IMR-90 (cell line): ENCODE measurements around the gene RORB. TPM values are rescaled to one million over a fixed set of nuclear protein-coding genes. Genes with fewer than 3 reads are reported as not detected.

ENCODE experiments used
- ATAC-seq: fragments of 200-7000 bp; cut with Tn5 transposase; 2 replicates; pipeline ENCODE4 v1.9.1; 2020; ENCODE audit warnings: low read depth, mild to moderate bottlenecking, moderate library complexity
- BruUV-seq: library from RNA; stranded (reverse); fragments of 400-500 nt; replicated peaks from 2 replicates; lab custom pipeline; 2021; lab: Mats Ljungman, UMichigan
- CTCF ChIA-PET: fragments of 300-600 bp; formaldehyde crosslinking; extraction: SDS; loops from one replicate; lab custom pipeline; 2021; ENCODE audit warnings: antibody characterized with exemption; lab: Yijun Ruan, JAX
- POLR2A ChIA-PET: fragments of 300-600 bp; sonication (Branson Sonifier 250); formaldehyde crosslinking; loops from one replicate; lab custom pipeline; 2022; ENCODE audit warnings: antibody characterized with exemption; ENCODE audit not compliant: unreplicated experiment; lab: Charles Lee
- DNase-seq: peaks from one replicate; pipeline ENCODE4 v3.0.0; 2013
- H2AFZ ChIP-seq: replicated peaks from 2 replicates; pipeline ENCODE3; 2013; ENCODE audit warnings: low read length, mild to moderate bottlenecking; ENCODE audit not compliant: poor library complexity
- H2AK5ac ChIP-seq: 2 replicates; pipeline ENCODE4 v1.6.1; 2013; ENCODE audit warnings: low read depth, low read length, inconsistent platforms
- H2AK9ac ChIP-seq: replicated peaks from 2 replicates; pipeline ENCODE3; 2013; ENCODE audit warnings: mild to moderate bottlenecking, low read depth, low read length, moderate library complexity; ENCODE audit not compliant: poor library complexity
- H2BK120ac ChIP-seq: 2 replicates; pipeline ENCODE4 v1.6.1; 2013; ENCODE audit warnings: low read depth, low read length, inconsistent platforms
- H2BK15ac ChIP-seq: 3 replicates; pipeline ENCODE4 v1.6.1; 2013; ENCODE audit warnings: low read depth, low read length, inconsistent platforms
- H2BK20ac ChIP-seq: 2 replicates; pipeline ENCODE4 v1.6.1; 2013; ENCODE audit warnings: low read depth, mild to moderate bottlenecking, inconsistent platforms, low read length, moderate library complexity
- H2BK5ac ChIP-seq: 2 replicates; pipeline ENCODE4 v1.6.1; 2013; ENCODE audit warnings: mild to moderate bottlenecking, low read depth, low read length, inconsistent platforms; ENCODE audit not compliant: poor library complexity, severe bottlenecking
- H3K14ac ChIP-seq: replicated peaks from 2 replicates; pipeline ENCODE4 v1.6.1; 2013; ENCODE audit warnings: low read depth, low read length, inconsistent platforms
- H3K18ac ChIP-seq: 2 replicates; pipeline ENCODE4 v1.6.1; 2013; ENCODE audit warnings: low read depth, low read length, control low read depth
- H3K23ac ChIP-seq: 2 replicates; pipeline ENCODE4 v1.6.1; 2013; ENCODE audit warnings: low read depth, low read length, inconsistent platforms
- H3K27ac ChIP-seq: 2 replicates; pipeline ENCODE4 v1.5.1; 2013; ENCODE audit warnings: mild to moderate bottlenecking, control low read depth, low read length; ENCODE audit not compliant: insufficient read depth
- H3K27me3 ChIP-seq: 2 replicates; pipeline ENCODE4 v1.6.1; 2013; ENCODE audit warnings: low read length; ENCODE audit not compliant: control insufficient read depth, insufficient read depth
- H3K36me3 ChIP-seq: 2 replicates; pipeline ENCODE4 v1.6.1; 2013; ENCODE audit warnings: low read length, mixed read lengths; ENCODE audit not compliant: control insufficient read depth, insufficient read depth
- H3K4ac ChIP-seq: 2 replicates; pipeline ENCODE4 v1.6.1; 2013; ENCODE audit warnings: low read depth, low read length, inconsistent platforms
- H3K4me1 ChIP-seq: 2 replicates; pipeline ENCODE4 v1.6.1; 2013; ENCODE audit warnings: low read length, mixed read lengths; ENCODE audit not compliant: control insufficient read depth, insufficient read depth
- H3K4me2 ChIP-seq: 2 replicates; pipeline ENCODE4 v1.6.1; 2013; ENCODE audit warnings: low read depth, mild to moderate bottlenecking, control low read depth, low read length, moderate library complexity
- H3K4me3 ChIP-seq: 2 replicates; pipeline ENCODE4 v1.5.1; 2013; ENCODE audit warnings: low read depth, mild to moderate bottlenecking, control low read depth, low read length, moderate library complexity; ENCODE audit not compliant: insufficient read depth
- H3K56ac ChIP-seq: 2 replicates; pipeline ENCODE4 v1.6.1; 2013; ENCODE audit warnings: low read length, inconsistent platforms; ENCODE audit not compliant: insufficient read depth; ENCODE audit errors: extremely low read depth
- H3K79me1 ChIP-seq, 2 experiments: 2 replicates each; pipeline ENCODE4 v1.6.1; 2013; ENCODE audit warnings: low read length in 2 of 2, inconsistent platforms in 1 of 2, low read depth in 1 of 2
- H3K9ac ChIP-seq: 2 replicates; pipeline ENCODE4 v1.6.1; 2013; ENCODE audit warnings: low read depth, low read length, control low read depth
- H3K9me1 ChIP-seq: 2 replicates; pipeline ENCODE4 v1.6.1; 2013; ENCODE audit warnings: low read length, inconsistent platforms; ENCODE audit not compliant: insufficient read depth
- H3K9me3 ChIP-seq: 2 replicates; pipeline ENCODE4 v1.6.1; 2013; ENCODE audit warnings: low read length; ENCODE audit not compliant: control insufficient read depth, insufficient read depth
- H4K20me1 ChIP-seq: 2 replicates; pipeline ENCODE4 v1.6.1; 2013; ENCODE audit warnings: low read length, inconsistent platforms; ENCODE audit not compliant: insufficient read depth
- H4K5ac ChIP-seq: 2 replicates; pipeline ENCODE4 v1.6.1; 2013; ENCODE audit warnings: mild to moderate bottlenecking, low read depth, low read length, control low read depth
- H4K8ac ChIP-seq, 2 experiments: 2 replicates each; pipeline ENCODE4 v1.6.1; 2013; ENCODE audit warnings: low read depth in 2 of 2, low read length in 2 of 2, control low read depth in 1 of 2, inconsistent platforms in 1 of 2
- H4K91ac ChIP-seq: 2 replicates; pipeline ENCODE4 v1.6.1; 2013; ENCODE audit warnings: low read depth, low read length, inconsistent platforms; ENCODE audit not compliant: insufficient read depth
- BHLHE40 ChIP-seq: fragments of 150-350 bp; IDR thresholded peaks from 2 replicates; pipeline ENCODE4 v1.6.1; 2016; ENCODE audit warnings: mild to moderate bottlenecking, low read depth, low read length
- CEBPB ChIP-seq: IDR thresholded peaks from 2 replicates; pipeline ENCODE4 v1.6.1; 2012; ENCODE audit warnings: low read depth, low read length, improper control_type of control experiment
- CHD1 ChIP-seq: IDR thresholded peaks from 2 replicates; pipeline ENCODE4 v1.6.1; 2012; ENCODE audit warnings: low read depth, low read length, improper control_type of control experiment
- FOS ChIP-seq: fragments of 150-350 bp; IDR thresholded peaks from 2 replicates; pipeline ENCODE4 v1.6.1; 2016; ENCODE audit warnings: low read depth, low read length
- MXI1 ChIP-seq: IDR thresholded peaks from 2 replicates; pipeline ENCODE4 v1.6.1; 2012; ENCODE audit warnings: low read depth, mild to moderate bottlenecking, low read length, moderate library complexity, borderline replicate concordance
- NFE2L2 ChIP-seq: fragments of 150-350 bp; IDR thresholded peaks from 2 replicates; pipeline ENCODE4 v1.6.1; 2016; ENCODE audit warnings: low read depth, mild to moderate bottlenecking, low read length
- RCOR1 ChIP-seq: IDR thresholded peaks from 2 replicates; pipeline ENCODE4 v1.6.1; 2012; ENCODE audit warnings: mild to moderate bottlenecking, low read length, improper control_type of control experiment; ENCODE audit not compliant: insufficient replicate concordance
- SMC3 ChIP-seq: fragments of 150-350 bp; IDR thresholded peaks from 2 replicates; pipeline ENCODE4 v1.6.1; 2016; ENCODE audit warnings: low read depth, mild to moderate bottlenecking, antibody characterized with exemption, low read length, moderate library complexity
- USF2 ChIP-seq: fragments of 150-350 bp; IDR thresholded peaks from 2 replicates; pipeline ENCODE4 v1.6.1; 2017; ENCODE audit warnings: mild to moderate bottlenecking, antibody characterized with exemption, low read length, low read depth
- WGBS, 2 experiments: methylation state at CpG; one replicate each; pipeline versions ENCODE4 v1.1.5 to v1.1.7; 2013; ENCODE audit warnings: missing lambda C conversion rate in 2 of 2; ENCODE audit not compliant: insufficient read length in 1 of 2; ENCODE audit errors: extremely low coverage in 2 of 2; 5-methylcytosine and 5-hydroxymethylcytosine counted together
- dilution Hi-C: fragments of 300-500 bp; cut with HindIII; formaldehyde crosslinking; loops from one replicate; pipeline ENCODE4 v1.14.3; 2018; ENCODE audit warnings: low sequenced_read_pairs; ENCODE audit not compliant: unreplicated experiment
- in situ Hi-C: fragments of 300-500 bp; cut with MboI; formaldehyde crosslinking; loops from 3 replicates; pipeline ENCODE4 v1.14.3; 2019; ENCODE audit warnings: low sequenced_read_pairs, inconsistent platforms, mixed read lengths
- intact Hi-C: fragments of 100-400 bp; cut with micrococcal nuclease; formaldehyde crosslinking; loops from 2 replicates; pipeline ENCODE4 v1.10.0; 2022
- polyA plus RNA-seq, 3 experiments: library from polyadenylated mRNA; depleted of rRNA; stranded (reverse); fragments of >200 nt; gene quantifications; 2 replicates each; pipeline ENCODE4 v1.2.3, GENCODE V29; 2012; ENCODE audit warnings: low replicate concordance in 1 of 3
- total RNA-seq: library from RNA; depleted of rRNA; stranded (reverse); fragments of >200 nt; gene quantifications from 2 replicates; pipeline ENCODE4 v1.2.3, GENCODE V29; 2012

Gene RORB
- total and polyA plus RNA-seq, 2 of the 4 experiments (the other 2 are of a cell fraction): not detected

DNA sequence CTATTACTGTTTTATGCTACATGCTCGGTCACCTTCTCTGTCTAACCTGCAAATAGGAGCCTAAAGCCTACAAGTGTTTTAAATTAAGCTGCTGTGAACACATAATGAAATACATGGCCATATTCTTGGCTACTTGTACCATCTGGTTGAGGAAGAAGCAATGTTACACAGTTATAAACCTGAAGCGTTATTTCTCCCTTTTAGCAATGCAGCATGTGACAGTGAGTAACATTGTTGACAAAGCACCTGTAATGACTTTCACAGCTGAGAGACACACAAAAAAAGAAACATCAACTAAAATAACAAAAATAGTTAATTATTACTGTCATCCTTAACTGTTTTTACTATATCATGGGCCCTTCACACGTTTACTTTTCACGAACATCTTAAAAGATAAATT, 146.9 kb downstream of the RORB start:
- no CpG with 5 or more reads among the region's 4 CpGs for WGBS, 2 experiments
- POLR2A ChIA-PET: no interaction called here
- no peaks in the 10 kb centered on the region for H3K4me1 ChIP-seq
- H3K9me1 ChIP-seq: no peaks in the 10 kb centered on the region; the same call in 1 of the 2 replicates
- no peak overlapping the region for H3K23ac ChIP-seq
- no peak overlapping the region for H3K4me3 ChIP-seq
- intact Hi-C loops: no loop called here
- no peaks in the 10 kb centered on the region for H3K27me3 ChIP-seq
- H2BK20ac ChIP-seq: no peak overlapping the region
- H3K4me2 ChIP-seq: no peak overlapping the region
- H2BK5ac ChIP-seq: no peak overlapping the region
- H3K14ac ChIP-seq: no peak overlapping the region
- no peak overlapping the region for H4K91ac ChIP-seq
- no peak overlapping the region for H3K9ac ChIP-seq
- no peak overlapping the region for H3K27ac ChIP-seq
- CTCF ChIA-PET: no interaction called here
- H2BK15ac ChIP-seq: no peak overlapping the region
- H4K8ac ChIP-seq: no peak overlapping the region
- H4K5ac ChIP-seq: no peak overlapping the region
- no peak overlapping the region for H3K56ac ChIP-seq
- TF ChIP-seq USF2 (no peak), RCOR1 (no peak), CEBPB (no peak), CHD1 (no peak), MXI1 (no peak), NFE2L2 (no peak), FOS (no peak), BHLHE40 (no peak), SMC3 (no peak)
- no peak overlapping the region for H2AK5ac ChIP-seq
- H3K4ac ChIP-seq: no peak overlapping the region
- H2AFZ ChIP-seq: no peak overlapping the region
- DNase-seq: no peak
- H3K79me1 ChIP-seq: no peaks in the 10 kb centered on the region
- in situ Hi-C loops: no loop called here
- H3K18ac ChIP-seq: no peak overlapping the region
- H2AK9ac ChIP-seq: no peak overlapping the region
- H3K9me3 ChIP-seq: no peaks in the 10 kb centered on the region
- dilution Hi-C loops: no loop called here
- no TSS peak for BruUV-seq
- H4K20me1 ChIP-seq: no peaks in the 10 kb centered on the region
- ATAC-seq: no peak
- no peaks in the 10 kb centered on the region for H3K36me3 ChIP-seq
- no peak overlapping the region for H2BK120ac ChIP-seq
